ENCODE measurements around the gene BRD3.

The BRD3 gene

DNA sequence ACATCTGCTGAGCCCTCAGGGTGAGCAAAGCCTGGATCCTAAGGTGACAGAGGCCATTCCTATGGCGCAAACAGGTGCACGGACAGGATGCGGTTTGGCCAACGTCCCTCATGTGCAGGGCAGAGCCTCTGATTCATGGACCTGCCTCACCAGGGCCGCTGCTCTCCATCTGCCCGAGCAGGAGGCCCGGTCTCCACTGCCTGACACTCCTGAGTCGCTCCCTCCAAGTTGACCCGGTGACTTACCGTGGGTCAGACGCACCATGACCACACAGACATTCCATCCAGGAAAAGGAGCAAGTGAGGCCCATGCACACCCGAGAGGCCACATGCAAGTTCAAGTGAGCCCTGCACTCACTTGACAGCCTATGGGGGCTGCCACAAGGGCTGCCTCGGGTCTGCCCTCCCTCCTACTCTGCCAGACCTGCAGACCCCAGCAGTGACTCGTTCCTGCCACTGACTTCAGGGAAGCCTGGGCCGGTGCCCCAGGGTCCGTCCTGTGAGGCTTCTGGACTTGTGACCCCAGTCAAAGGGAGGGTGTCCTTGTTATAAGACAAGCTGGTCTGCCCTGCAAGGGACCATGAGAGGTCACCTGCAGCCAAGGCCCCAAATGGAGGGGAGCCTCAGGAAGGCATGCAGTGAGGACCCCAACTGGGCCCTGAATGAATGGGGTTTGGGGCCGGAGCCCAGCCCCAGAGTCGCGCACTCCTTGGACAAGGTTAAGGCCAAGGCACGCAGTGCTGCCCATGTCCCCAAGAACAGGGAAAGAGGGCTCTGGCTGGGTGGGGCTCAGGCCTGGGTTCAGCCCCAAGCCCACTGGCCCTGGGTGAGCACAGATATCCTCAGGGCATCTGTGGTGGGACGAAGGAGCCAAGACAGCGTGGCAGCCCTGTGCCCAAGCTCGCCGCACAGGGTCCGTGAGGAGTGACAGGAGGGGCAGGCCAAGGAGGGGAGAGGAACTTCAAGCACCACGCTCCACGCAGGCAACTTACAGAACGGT lies 32.5 kb downstream of the BRD3 start:
- no peak for DNase-seq

DNA sequence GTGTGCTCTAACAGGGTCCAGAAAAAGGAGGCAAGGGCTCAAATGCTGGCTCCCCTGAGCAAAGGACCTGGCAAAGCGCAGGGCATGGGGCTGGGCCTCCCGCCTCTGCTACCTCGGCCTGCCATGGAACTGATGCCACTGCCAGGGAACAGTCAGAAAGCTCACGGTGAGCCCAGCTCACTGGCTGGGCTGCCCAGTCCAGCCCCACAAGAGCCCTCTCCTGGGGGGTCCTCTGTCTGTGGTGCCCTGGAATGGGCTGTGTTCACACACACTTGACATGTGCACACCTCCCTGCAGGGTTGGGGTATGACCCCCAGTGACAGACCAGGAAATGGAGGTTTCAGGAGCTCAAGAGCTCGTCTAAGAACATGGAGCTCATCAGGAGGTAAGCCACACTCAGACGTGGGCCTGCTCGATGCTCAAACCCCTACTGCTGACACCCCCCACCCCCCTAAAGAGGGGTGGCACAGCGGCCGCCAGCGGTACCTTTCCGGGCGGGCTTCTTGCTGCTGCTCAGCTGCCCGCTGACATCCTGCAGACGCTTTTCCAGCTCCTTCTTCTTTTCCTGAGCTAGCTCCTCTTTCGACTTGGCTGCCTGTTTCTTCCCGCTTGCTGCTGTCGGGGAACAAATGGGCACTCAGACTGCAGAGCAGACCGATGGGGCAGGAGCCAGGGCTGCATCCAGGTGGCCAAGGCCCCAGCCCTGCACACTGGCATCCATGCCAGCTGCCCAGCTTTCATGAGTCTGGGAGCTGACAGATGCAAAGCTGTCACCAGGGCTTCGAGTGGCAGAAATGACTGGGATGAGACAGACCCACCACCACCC lies 33.4 kb downstream of the BRD3 start:
- DNase-seq = no peak

DNA sequence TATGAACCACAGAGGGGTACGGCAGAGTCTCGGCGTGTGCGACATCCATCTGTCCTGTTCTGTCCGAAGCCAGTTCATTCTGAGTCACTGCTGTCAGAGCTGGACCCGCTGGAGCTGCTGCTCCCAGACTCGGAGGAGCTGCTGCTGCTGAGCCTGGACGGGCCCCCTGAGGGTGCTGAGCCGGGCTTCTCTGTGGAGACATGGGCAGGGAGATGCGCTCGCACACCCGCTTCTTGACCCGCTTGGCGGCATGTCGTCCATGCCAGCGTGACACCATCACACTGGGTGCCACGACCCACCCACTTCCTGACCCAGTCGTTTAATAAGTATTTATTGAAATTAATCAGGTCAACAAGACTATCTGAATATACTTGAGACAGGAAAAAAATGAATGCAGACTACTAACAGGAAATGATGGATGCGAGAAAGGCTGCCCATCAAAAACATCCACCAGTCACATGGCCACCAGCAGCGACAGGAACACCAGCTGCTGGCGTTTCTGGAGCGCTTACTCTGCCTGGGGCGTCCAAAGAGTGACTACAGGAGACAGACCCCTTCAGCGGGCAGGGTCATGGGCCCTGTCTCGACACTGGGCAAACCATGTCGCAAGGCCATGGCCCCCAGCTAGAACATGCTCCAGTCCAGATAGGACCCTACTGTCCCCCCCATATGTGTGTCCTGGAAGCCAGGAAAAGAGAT lies 34.2 kb downstream of the BRD3 start:
- DNase-seq = no peak

DNA sequence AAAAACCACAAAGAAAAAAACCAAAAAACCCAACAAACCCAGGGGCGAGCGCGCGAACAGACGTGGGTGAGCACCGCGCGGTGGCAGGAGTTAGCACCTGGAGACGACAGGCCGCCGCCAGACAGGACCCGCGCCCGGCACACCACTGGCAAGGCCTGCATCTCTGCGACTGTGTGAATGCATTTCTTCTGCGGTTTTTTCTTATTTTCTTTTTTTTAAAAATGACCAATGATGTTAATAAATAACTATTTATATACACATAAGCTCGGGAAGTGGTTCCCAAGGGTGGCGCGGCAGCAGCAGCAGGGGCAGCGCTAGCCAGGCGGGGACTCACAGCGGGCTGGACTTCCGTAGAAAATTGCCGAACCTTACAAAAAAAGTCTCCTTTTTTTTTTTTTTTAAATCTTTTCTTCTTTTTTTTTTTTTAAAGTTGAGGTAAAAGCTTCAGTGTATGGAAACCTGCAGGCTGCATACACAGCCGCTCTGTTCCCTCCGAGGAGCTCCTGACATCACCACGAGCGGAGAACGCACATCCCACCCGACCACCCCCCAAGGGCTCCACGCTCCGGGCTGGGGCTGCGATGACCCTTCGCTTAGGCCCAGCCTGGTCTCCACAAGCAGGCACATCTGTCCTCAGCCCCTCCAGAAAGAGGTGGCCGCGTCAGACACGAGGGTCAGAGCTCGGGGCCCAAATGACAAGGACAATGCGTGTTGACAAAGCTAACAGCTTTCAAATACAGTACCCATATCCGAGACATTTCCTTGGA lies 35.2 kb downstream of the BRD3 start:
- no peak for DNase-seq

DNA sequence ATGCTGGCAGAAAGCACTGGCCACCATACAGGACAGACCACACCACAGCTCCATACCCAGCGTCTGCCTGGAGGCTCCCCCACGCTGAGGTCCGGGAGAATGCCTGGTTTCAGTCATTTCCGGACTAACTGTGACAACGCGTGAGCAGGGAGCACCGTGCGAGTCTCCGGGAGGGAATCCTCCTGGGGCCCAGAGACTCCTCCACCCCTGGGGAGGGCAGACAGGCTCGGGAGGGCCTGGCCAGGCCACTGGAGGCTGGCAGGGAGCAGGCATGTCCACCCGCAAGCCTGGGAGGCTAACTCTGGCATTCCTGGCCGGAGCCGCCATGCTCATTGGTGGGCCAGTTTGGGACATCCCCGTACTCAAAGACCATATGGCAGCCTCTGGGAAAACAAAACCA lies 36.0 kb downstream of the BRD3 start:
- no peak for DNase-seq

DNA sequence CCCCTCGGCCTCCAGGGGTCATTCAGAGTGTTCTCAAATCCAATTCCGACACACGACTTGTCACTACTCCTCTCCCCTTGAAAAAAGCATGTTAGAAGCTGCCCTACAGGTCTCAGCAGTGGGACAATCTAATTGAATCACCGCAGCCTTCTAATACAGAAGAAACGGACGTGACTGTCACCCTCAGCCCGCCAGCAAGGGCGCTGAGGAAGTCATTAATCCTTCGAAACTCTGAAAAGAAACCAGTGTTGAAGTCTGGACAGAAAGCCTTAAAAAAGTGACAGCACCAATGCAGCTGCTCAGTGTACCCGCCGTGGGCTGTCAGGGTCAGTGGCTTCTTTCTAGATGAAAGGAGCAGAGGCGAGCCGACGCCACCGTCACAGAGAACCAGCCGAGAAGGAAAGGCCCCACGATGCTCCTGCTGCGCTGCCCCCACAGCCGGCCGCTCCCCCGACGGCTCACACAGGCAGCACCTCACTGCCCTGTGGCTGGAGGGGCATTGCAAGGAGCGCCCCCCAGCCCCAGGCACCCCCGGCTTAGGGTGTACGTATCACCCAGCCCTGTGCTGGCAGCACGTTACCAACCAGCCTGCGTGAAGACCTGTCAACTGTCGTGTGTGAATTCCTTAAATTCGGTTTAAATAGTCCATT lies 36.9 kb downstream of the BRD3 start:
- DNase-seq = no peak

DNA sequence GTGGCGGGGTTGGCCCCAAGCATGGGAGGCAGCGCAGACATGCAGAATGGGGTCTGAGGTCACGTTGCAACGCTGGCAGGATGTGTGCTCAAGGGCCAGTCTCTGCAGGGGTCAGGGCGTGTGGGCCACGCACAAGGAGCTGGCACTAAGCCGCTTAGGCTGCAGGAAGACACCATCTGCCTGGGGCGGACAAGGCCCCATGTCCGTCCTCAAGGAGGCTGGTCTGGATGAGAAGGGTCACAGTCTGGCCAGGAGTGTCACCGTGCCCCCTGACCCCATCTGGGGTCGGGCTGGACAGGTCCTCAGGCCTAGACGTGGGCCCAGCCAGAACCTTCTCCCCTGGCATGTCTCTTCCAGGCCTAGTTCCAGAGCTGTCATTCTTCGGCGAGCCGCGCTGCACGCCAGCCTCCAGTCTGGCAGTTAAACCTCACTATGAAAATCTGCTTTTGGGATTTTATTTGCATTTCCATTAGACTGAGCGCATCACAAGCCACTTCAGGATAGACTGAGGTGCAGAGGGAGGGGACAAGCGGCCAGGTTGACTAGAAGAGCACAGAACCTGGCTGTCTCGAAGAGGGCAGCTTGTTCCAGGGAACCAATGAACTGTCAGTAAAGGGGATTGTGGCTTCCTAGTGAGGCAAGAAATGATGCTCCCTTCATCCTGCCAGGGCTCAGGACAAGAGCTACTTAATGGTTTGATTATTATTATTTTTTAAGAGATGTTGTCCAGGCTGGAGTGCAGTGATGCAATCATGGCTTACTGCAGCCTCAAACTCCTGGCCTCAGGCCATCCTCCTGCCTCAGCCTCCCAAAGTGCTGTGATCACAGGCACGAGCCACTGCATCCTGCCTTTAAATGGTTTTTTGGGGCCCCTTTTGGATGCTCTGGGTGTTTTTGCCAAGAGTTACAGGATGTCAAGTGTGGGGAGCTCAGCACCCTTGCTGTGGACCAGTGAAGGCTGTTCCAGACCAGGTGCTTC lies 38.3 kb downstream of the BRD3 start:
- DNase-seq = no peak

DNA sequence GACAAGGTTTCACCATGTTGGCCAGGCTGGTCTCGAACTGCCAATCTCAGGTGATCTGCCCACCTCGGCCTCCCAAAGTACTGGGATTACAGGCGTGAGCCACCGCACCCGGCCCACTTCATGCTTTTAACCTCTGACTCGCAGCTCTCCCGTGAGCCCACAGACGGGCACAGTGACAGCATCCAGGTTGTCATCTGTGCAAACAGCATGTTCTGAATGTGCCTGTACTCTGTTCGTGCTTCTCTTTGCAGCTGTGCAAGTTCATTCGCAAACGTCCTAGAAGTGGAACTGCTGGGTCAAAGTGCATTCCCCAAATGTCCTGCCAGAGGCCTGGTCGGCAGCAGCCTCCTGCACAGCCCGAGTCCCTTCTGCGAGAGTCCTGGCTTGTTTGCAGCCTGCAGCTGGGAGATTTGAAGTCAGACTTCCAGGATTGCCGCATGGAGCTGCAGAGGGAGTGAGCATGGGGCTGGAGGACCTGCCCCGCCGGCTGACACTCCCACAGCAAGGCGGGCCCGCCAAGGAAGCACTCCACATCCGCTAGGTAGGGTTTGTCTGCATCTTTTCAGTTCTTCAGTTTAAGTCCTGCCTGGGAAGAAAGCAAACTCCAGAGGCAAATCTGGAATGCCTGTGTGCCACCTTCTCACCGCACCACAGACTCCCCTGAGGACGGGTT lies 39.1 kb downstream of the BRD3 start:
- DNase-seq = no peak

DNA sequence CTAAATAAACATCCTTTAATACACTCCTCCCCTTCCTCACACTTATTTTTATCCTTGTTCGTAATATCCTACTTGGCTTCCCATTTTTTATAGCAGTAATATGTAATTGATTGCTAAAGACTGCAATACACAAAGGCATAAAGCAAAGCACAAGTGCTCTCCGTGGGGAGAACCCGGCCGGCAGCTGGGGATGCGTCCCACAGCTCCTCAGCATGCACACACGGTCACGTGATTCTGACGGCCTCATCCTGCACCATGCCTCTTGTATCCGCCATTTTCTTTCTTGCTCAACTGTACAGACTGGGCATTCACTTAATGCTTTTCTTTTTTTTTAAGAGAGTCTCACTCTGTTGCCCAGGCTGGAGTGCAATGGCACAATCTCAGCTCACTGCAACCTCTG lies 39.8 kb downstream of the BRD3 start:
- no peak for DNase-seq

DNA sequence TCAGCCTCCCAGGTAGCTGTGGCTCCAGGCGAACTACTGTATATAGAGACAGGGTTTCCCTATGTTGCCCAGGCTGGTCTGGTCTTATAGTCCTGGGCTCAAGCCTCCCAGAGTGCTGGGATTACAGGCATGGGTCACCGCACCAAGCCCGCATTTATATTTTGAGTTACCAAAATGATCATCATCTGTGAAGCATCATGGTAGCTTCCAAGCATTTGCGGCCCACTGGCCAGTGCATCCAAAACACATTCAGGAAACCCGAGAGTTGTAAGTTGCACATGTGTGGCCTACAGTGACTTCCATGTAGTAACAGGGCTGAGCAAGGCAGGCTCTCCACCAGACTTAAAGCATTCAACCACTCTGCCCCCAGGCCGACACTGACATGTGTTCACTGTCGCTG lies 40.3 kb downstream of the BRD3 start:
- DNase-seq = no peak

DNA sequence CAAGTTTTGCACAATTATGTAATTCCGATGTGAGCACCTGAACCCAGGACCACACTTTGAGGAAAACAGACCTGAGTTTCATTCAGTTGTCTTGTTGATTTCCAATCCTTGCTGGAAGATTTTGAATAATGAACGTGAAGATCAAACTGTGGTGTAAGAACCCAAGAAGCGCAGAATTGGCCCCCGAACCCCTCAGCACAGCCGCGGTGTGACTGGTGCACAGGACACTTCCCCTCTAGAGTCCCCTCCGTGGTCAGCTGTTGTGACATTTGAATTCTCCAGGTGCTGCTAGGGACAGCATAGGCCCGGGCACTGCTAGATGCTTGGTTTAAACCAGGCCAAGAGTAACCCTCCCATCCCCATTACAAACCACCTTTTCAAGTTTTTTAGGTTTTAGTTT lies 40.8 kb downstream of the BRD3 start:
- no peak for DNase-seq

DNA sequence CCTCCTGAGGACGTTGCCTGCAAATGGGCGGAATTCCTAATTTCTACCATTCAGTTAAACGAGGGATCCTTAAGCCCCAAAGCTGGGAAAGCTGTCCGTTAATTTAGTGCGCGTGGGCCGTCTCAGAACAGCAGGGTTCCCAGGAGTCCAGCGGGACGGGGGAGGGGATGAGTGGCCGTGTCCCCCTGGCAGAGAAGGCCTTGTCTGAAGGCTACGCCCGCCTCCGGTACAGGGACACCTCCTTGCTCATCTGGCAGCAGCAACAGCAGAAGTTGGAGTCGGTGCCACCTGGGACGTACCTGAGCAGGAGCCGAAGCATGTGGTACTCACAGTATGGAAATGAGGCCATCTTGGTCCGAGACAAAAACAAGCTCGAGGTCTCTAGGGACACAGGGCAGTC lies 41.2 kb downstream of the BRD3 start:
- DNase-seq = no peak

DNA sequence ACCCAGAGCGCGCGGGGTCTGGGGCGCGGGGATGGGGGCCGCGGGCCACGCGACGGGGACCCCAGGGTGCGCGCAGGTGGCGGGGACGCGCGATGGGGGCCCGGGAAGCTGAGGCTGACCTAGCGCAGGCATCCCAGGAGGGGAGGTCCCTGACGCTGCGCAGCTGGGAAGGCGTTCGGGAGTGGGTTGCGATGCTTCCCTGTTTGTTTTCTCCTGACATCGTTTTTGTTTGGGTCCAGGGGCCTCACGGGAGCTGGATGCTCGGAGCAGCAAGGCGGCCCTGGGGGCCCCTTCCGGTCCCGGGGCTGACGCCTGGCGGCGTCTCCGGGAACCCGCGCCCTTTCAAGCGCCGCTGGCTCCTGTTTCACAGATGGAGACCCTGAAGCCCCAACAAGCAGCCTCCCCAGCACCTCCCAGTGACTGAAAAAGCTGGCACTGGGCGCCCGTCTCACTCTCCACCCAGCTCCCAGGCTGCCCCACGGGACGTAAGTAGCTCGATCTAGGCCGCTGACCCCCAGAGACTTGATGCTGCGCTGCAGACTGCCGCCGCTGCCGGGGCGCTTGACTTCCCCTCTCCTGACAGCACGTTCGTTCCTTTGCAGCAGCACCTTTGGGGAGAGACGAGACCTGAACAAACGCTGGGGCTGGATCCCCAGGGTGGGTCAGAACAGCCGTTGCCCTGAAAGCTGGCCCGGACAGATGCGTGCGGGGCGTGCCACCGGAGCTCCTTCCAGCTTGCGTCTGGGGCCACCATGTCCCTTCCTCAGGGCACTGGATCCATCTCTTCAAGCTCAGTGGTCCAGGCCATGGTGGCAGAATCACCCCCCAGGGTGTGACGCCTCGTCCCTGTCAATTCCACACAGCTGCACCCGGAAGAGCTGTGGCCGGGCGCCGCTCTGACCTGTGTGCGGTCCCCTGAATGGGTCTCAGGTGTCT lies 42.0 kb downstream of the BRD3 start:
- peak; percentile 31 for DNase-seq

DNA sequence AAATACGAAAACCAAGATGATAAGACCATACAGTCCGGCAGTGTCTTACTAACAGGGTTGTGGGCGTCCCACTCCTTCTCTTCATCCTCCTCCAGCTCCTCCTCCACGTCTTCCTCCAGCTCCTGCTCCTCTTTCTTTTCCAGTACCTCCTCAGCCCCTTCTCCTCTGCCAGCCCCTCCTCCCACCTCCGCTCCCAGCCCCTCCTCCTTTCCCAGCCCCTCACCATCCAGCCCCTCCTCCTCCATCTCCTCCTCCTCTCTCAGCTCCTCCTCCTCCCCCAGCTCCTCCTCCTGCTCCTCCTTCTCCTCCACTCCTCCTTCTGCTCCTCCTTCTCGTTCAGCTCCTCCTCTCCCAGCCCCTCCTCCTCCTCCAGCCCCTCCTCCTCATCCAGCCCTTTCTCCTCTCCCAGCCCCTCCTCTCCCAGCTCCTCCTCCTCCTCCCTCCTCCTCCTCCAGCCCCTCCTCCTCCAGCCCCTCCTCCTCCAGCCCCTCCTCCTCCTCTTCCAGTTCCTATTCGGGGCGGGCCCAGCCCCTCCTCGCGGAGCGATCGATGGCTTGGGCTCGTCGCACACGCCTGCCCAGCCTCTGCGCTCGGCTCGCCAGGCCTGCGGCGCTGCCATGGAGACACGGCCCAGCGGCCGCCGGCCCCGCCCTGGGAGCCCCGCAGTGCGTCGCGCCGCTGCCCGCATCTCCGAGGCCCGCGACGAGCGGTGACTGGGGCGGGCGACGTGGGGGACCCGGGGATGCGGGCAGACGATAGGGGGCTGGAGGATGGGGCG lies 42.8 kb downstream of the BRD3 start, which contains the start of gene BRD3OS:
Gene BRD3OS, plus strand, starts transcription at position 654 of the 778 bp plus-strand sequence. CDS start 1,267 bp downstream, outside the sequence.
- peak; percentile 87 for DNase-seq

DNA sequence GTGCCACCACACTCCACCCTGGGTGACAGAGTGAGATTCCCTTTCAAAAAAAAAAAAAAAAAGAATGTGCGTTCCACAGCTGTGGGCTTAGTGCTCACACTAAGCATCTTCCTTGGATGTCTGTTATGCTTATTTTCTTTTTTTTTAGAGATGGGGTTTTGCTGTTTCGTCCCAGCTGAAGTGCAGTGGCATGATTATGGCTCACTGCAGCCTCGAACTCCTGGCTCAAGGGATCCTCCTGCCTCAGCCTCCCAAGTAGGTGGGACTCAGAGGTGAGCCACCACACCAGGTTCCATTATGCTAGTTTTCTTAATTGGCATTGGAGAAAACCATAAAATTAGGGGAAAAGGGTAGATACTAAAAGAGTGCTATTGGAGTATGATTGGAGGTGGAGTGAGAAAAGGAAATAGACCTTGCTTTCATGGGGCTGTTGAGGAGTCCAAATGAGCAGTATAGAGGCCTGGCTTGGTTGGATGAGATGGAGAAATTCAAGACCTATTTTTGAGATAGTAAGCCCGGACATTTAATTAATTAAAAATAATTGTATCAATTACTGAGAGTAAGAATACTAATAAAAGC lies 43.5 kb downstream of the BRD3 start:
- no peak for DNase-seq

DNA sequence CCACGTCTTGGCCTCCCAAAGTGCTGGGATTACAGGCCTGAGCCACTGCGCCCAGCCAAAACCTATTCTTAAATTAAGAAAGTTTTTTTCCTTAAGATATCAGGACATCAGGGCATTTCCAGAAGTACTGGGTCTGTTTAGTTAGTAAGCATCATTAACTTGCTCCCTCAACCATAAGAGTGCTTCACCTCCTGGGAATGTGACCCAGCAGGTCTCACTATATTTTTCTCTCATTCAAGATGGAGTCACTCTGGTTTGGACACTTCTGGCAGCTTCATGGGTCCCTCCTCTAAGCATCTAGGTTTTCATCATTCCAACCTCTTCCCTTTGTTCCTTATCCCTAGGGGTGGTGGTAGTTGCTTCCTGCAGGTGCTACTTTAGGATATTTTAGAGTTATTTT lies 52.9 kb downstream of the BRD3 start:
- no peak for DNase-seq

DNA sequence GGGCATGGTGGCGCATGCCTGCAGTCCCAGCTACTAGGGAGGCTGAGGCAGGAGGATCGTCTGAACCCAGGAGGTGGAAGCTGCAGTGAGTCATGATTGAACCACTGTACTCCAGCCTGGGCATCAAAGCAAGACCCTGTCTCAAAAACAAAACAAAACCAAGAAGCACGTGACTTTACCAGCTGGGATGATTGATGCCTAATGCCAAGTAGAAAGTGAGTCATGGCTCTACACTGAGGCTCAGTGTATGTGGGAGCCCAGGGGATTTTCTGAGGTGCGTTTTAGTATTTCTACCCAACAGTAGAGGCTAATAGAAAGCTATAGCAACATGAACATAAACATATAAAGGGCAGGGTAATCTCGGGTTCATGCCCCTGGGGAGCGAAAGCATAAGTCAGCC lies 56.4 kb downstream of the BRD3 start:
- DNase-seq = no peak

Data from activated effector memory CD4-positive, alpha-beta T cell treated with Interleukin-2 at 50 U/mL for 16 hours (primary cell).